Mesothelial cell of epicardium (in vitro differentiated cells): ENCODE results near the gene SLC2A1. TPM values are rescaled to one million over a fixed set of nuclear protein-coding genes. Genes with fewer than 3 reads are reported as not detected.
A peak's percentile ranks its signal among the peaks of the same experiment; 100 is the strongest.

Experiments used
- DNase-seq, 2 experiments: peaks; one replicate each; pipeline ENCODE4 v3.0.0; 2021; ENCODE audit warnings: low spot score in 2 of 2; ENCODE audit not compliant: unreplicated experiment in 2 of 2
- H3K27ac Mint-ChIP-seq: 2 replicates; pipeline ENCODE4 v1.8.0; 2021; ENCODE audit warnings: mixed read lengths
- H3K27me3 Mint-ChIP-seq: 2 replicates; pipeline ENCODE4 v1.8.0; 2021; ENCODE audit warnings: low read depth, mixed read lengths
- H3K36me3 Mint-ChIP-seq: 2 replicates; pipeline ENCODE4 v1.8.0; 2021; ENCODE audit warnings: mixed read lengths
- H3K4me1 Mint-ChIP-seq: 2 replicates; pipeline ENCODE4 v1.8.0; 2021; ENCODE audit warnings: mixed read lengths
- H3K4me3 Mint-ChIP-seq: 2 replicates; pipeline ENCODE4 v1.8.0; 2021; ENCODE audit warnings: mild to moderate bottlenecking, moderate library complexity, mixed read lengths
- H3K9me3 Mint-ChIP-seq: 2 replicates; pipeline ENCODE4 v1.8.0; 2021; ENCODE audit warnings: mixed read lengths
- CTCF ChIP-seq: fragments of 200-600 bp; sonication (generic); IDR thresholded peaks from one replicate; pipeline ENCODE4 v1.5.0; 2021; ENCODE audit warnings: antibody characterized with exemption; ENCODE audit not compliant: unreplicated experiment
- total RNA-seq: library from RNA; stranded (reverse); gene quantifications from 3 replicates; pipeline ENCODE4 v1.2.1, GENCODE V29; 2021

Gene SLC2A1
- total RNA-seq, 1 donor from 2014 or later: 786 TPM

GRCh38 chr1:42979896-42980800 is 21.5 kb upstream of the SLC2A1 start:
- TF ChIP-seq CTCF: no peak
- Mint-ChIP-seq H3K4me3 (no peak overlapping the region), H3K4me1 (peaks cover 76% of the 10 kb centered on the region), H3K27ac (peak overlapping the region; percentile 86), H3K9me3 (no peaks in the 10 kb centered on the region), H3K36me3 (peaks cover 13% of the 10 kb centered on the region), H3K27me3 (no peaks in the 10 kb centered on the region)
- DNase-seq: no peak

- H3K27me3 Mint-ChIP-seq: no peaks in the 10 kb centered on the region
Measured at GRCh38 chr1:42979036-42979430, 20.4 kb upstream of the SLC2A1 start.

GRCh38 chr1:42978317-42979035 is 19.8 kb upstream of the SLC2A1 start:
- Mint-ChIP-seq H3K9me3 (no peaks in the 10 kb centered on the region), H3K27me3 (no peaks in the 10 kb centered on the region), H3K27ac (peak overlapping the region; percentile 85), H3K4me1 (peaks cover 75% of the 10 kb centered on the region), H3K4me3 (no peak overlapping the region), H3K36me3 (peaks cover 17% of the 10 kb centered on the region)
- DNase-seq: no peak
- TF ChIP-seq CTCF: no peak

More at GRCh38 chr1:42979036-42979430, 20.4 kb upstream of the SLC2A1 start:
- peaks cover 14% of the 10 kb centered on the region for H3K36me3 Mint-ChIP-seq
- H3K27ac Mint-ChIP-seq: peak overlapping the region; percentile 85
- no peak for DNase-seq
- no peaks in the 10 kb centered on the region for H3K9me3 Mint-ChIP-seq
- peaks cover 76% of the 10 kb centered on the region for H3K4me1 Mint-ChIP-seq
- H3K4me3 Mint-ChIP-seq: no peak overlapping the region
- TF ChIP-seq CTCF: no peak

- H3K27me3 Mint-ChIP-seq: no peaks in the 10 kb centered on the region
- no peak overlapping the region for H3K27ac Mint-ChIP-seq
- H3K36me3 Mint-ChIP-seq: peaks cover 21% of the 10 kb centered on the region
- no peak overlapping the region for H3K4me3 Mint-ChIP-seq
- no peak for DNase-seq
- no peak for TF ChIP-seq CTCF
- H3K9me3 Mint-ChIP-seq: no peaks in the 10 kb centered on the region
- H3K4me1 Mint-ChIP-seq: peaks cover 74% of the 10 kb centered on the region
Measured at GRCh38 chr1:42977653-42978052, 19.0 kb upstream of the SLC2A1 start.

- Mint-ChIP-seq H3K4me1 (peaks cover 61% of the 10 kb centered on the region), H3K4me3 (no peak overlapping the region), H3K9me3 (no peaks in the 10 kb centered on the region), H3K36me3 (peaks cover 21% of the 10 kb centered on the region), H3K27me3 (no peaks in the 10 kb centered on the region), H3K27ac (peak overlapping the region; percentile 76)
- TF ChIP-seq CTCF: no peak
- DNase-seq: no peak
Measured at GRCh38 chr1:42975561-42976225, 17.0 kb upstream of the SLC2A1 start.
